K562 (cell line): ENCODE data around the gene TSHR. TPM values are rescaled to one million over a fixed set of nuclear protein-coding genes. Genes with fewer than 3 reads are reported as not detected.

Experiments
- BCLAF1 ChIP-seq, 2 experiments: fragments of 450-650 bp in 1 of 2; IDR thresholded peaks; 2 replicates each; pipeline ENCODE4 v1.6.1; 2011 to 2017; ENCODE audit warnings: low read depth in 2 of 2, antibody characterized with exemption in 1 of 2, borderline replicate concordance in 1 of 2, low read length in 1 of 2, mild to moderate bottlenecking in 1 of 2, mixed read lengths in 1 of 2; ENCODE audit not compliant: control insufficient read depth in 1 of 2
- BRF2 ChIP-seq: IDR thresholded peaks from 3 replicates; pipeline ENCODE4 v1.6.1; 2011; ENCODE audit warnings: borderline replicate concordance, mild to moderate bottlenecking; ENCODE audit not compliant: insufficient read length, insufficient read depth
- CREB1 ChIP-seq, 2 experiments: sonication (generic) in 1 of 2; formaldehyde crosslinking in 1 of 2; IDR thresholded peaks; 2 replicates each; pipeline versions ENCODE4 v1.6.1 to v1.8.0; 2012 to 2022; ENCODE audit warnings: inconsistent platforms in 1 of 2, mild to moderate bottlenecking in 1 of 2, missing genetic modification reagents in 1 of 2, moderate library complexity in 1 of 2
- HDAC2 ChIP-seq: fragments of 450-650 bp; IDR thresholded peaks from 2 replicates; pipeline ENCODE4 v1.6.1; 2016; ENCODE audit warnings: mild to moderate bottlenecking
- HNRNPLL ChIP-seq: fragments of 200-400 bp; formaldehyde crosslinking; IDR thresholded peaks from 2 replicates; pipeline ENCODE4 v1.6.1; 2017; ENCODE audit warnings: low read length, low read depth, mild to moderate bottlenecking; ENCODE audit not compliant: poor library complexity, severe bottlenecking
- NFE2L1 ChIP-seq: fragments of 450-650 bp; IDR thresholded peaks from 2 replicates; pipeline ENCODE4 v1.6.1; 2016; ENCODE audit warnings: missing genetic modification characterization, low read depth, mild to moderate bottlenecking, missing compliant biosample characterization, moderate library complexity, borderline replicate concordance
- NFIC ChIP-seq: fragments of 450-650 bp; IDR thresholded peaks from 2 replicates; pipeline ENCODE4 v1.6.1; 2017; ENCODE audit warnings: mild to moderate bottlenecking, inconsistent platforms
- NKRF ChIP-seq: fragments of 450-650 bp; IDR thresholded peaks from 2 replicates; pipeline ENCODE4 v1.6.1; 2016; ENCODE audit warnings: borderline replicate concordance
- PPARD ChIP-seq: fragments of 250-450 bp; sonication (Bioruptor Pico); IDR thresholded peaks from 2 replicates; pipeline ENCODE4 v1.8.0; 2022; ENCODE audit warnings: inconsistent platforms, mild to moderate bottlenecking, moderate library complexity
- PRDM10 ChIP-seq: fragments of 450-650 bp; IDR thresholded peaks from 2 replicates; pipeline ENCODE4 v1.6.1; 2018; ENCODE audit not compliant: partially characterized antibody
- RBBP5 ChIP-seq: fragments of 200-600 bp; sonication (generic); IDR thresholded peaks from 2 replicates; pipeline ENCODE4 v1.6.1; 2012; ENCODE audit warnings: borderline replicate concordance, mild to moderate bottlenecking, low read length, control low read depth, inconsistent platforms; ENCODE audit not compliant: insufficient read depth, poor library complexity, severe bottlenecking
- TAL1 ChIP-seq: fragments of 450-650 bp; IDR thresholded peaks from 2 replicates; pipeline ENCODE4 v1.6.1; 2016; ENCODE audit warnings: mild to moderate bottlenecking
- ZNF184 ChIP-seq: sonication (generic); formaldehyde crosslinking; IDR thresholded peaks from 2 replicates; pipeline ENCODE4 v1.5.0; 2020; ENCODE audit warnings: missing genetic modification reagents
- ZNF217 ChIP-seq: sonication (generic); formaldehyde crosslinking; IDR thresholded peaks from 2 replicates; pipeline ENCODE4 v1.8.0; 2022; ENCODE audit warnings: mild to moderate bottlenecking, missing genetic modification reagents
- ZNF589 ChIP-seq: fragments of 200-800 bp; sonication (Bioruptor generic); IDR thresholded peaks from 2 replicates; pipeline ENCODE4 v1.6.1; 2016; ENCODE audit warnings: low read depth, missing genetic modification characterization, missing compliant biosample characterization
- polyA plus RNA-seq, 8 experiments: library from polyadenylated mRNA; depleted of rRNA in 4 of 8; stranded (reverse) in 5 of 8; unstranded in 3 of 8; fragments of >200 nt; fragmentation: Nextera tagmentation in 2 of 8; fragmentation: Illumina TruSeq in 1 of 8; extraction: Ambion mirVana in 2 of 8; extraction: Trizol in 1 of 8; gene quantifications; 2 replicates each; pipeline versions ENCODE4 v1.2.1 to v1.2.3, GENCODE V29; 2011 to 2014; ENCODE audit warnings: inconsistent platforms in 1 of 8, missing spikeins in 1 of 8
- total RNA-seq, 7 experiments: library from RNA; depleted of rRNA in 6 of 7; stranded (reverse); fragments of >200 nt in 6 of 7; fragmentation: Illumina TruSeq in 2 of 7; extraction: Trizol in 2 of 7; gene quantifications; 2 replicates each; pipeline versions ENCODE4 v1.2.1 to v1.2.3, GENCODE V29; 2011 to 2021; ENCODE audit warnings: low replicate concordance in 1 of 7

TSHR gene
- total and polyA plus RNA-seq, 9 of the 15 experiments (the other 6 are each of a cell fraction or from before 2014, with no cell fraction given): 0.01 to 0.10 TPM; not detected in 7

GRCh38 chr14:81162941-81163340, 207.5 kb downstream of the TSHR start (continued):
- TF ChIP-seq PRDM10 (no peak), PPARD (CRISPR knock-in tag) (no peak), NFIC (no peak), RBBP5 (no peak), HDAC2 (0 out of 2 replicates have a peak, but pooled peaks have one; percentile 20), BRF2 (no peak), TAL1 (peak; percentile 24), HNRNPLL (no peak), NKRF (no peak), NFE2L1 (tag) (peak; percentile 32; the same call in 1 of the 2 replicates), ZNF217 (CRISPR knock-in tag) (no peak), CREB1 (IDR thresholded peaks at IDR 0.05) (no peak), CREB1 (CRISPR knock-in tag; IDR thresholded peaks at IDR 0.05) (no peak), ZNF184 (CRISPR knock-in tag) (no peak), BCLAF1 (IDR thresholded peaks at IDR 0.05; ENCODE audit: borderline replicate concordance in 1 of 2, control insufficient read depth in 1 of 2, low read depth in 2 of 2, low read length in 1 of 2) (no peak), ZNF589 (CRISPR knock-in tag) (peak; percentile 34; the same call in 1 of the 2 replicates)
